ENCODE results near the gene PRSS57. TPM values are rescaled to one million over a fixed set of nuclear protein-coding genes. Genes with fewer than 3 reads are reported as not detected.

Gene PRSS57
- total and polyA plus RNA-seq, 2 donors (not counting 1 experiment from before 2014, with no cell fraction given), result not detected

- no peak overlapping the region for H3K27ac Mint-ChIP-seq
- WGBS (ENCODE audit: insufficient coverage), result 90% methylated on average over 1 of the region's 3 CpGs
Observed at GRCh38 chr19:715347-715746, 20.1 kb upstream of the PRSS57 start.

GRCh38 chr19:711254-711653 lies 16.0 kb upstream of the PRSS57 start:
- CTCF ChIA-PET, result no interaction called here
- Histone ChIP-seq H3K9ac (ENCODE audit: low read length) (no peak overlapping the region), H3K4me1 (ENCODE audit: control insufficient read depth in 2 of 2, insufficient read depth in 2 of 2, low read length in 2 of 2) (no peaks in the 10 kb centered on the region), H3K27me3 (replicated peaks in 1 of 4; ENCODE audit: control extremely low read depth in 1 of 4, control insufficient read depth in 3 of 4, insufficient read depth in 4 of 4, low read length in 3 of 4) (peaks cover 0 to 32% (median 4%) of the 10 kb centered on the region in 4 experiments), H3K4me3 (ENCODE audit: control extremely low read depth in 1 of 5, extremely low read depth in 1 of 5, insufficient read depth in 1 of 5, low read depth in 2 of 5, low read length in 4 of 5) (no peak overlapping the region), H3K4me2 (replicated peaks; ENCODE audit: low read depth, low read length, poor library complexity, severe bottlenecking) (no peak overlapping the region), H2AFZ (ENCODE audit: insufficient read depth, low read depth, low read length, poor library complexity, severe bottlenecking) (no peak overlapping the region), H4K20me1 (ENCODE audit: control insufficient read depth, insufficient read depth, low read length, poor library complexity, severe bottlenecking) (no peaks in the 10 kb centered on the region), H3K27ac (ENCODE audit: low read length in 2 of 2) (no peak overlapping the region), H3K9me3 (ENCODE audit: control extremely low read depth in 1 of 3, control insufficient read depth in 2 of 3, insufficient read depth in 1 of 3, low read length in 2 of 3) (peaks cover 2 to 29% (median 3%) of the 10 kb centered on the region in 3 donors), H3K36me3 (replicated peaks in 1 of 2; ENCODE audit: control extremely low read depth in 1 of 2, control insufficient read depth in 1 of 2, extremely low read depth in 1 of 2, insufficient read depth in 2 of 2, low read length in 1 of 2) (no peaks in the 10 kb centered on the region), H3K79me2 (ENCODE audit: control insufficient read depth, insufficient read depth, low read length) (no peaks in the 10 kb centered on the region)
- Mint-ChIP-seq H3K4me1 (no peaks in the 10 kb centered on the region), H3K4me3 (no peak overlapping the region), H3K27ac (no peak overlapping the region), H3K27me3 (peaks cover 31% of the 10 kb centered on the region), H3K9me3 (ENCODE audit: insufficient read depth) (peaks cover 8% of the 10 kb centered on the region)
- intact Hi-C loops (cut with micrococcal nuclease), result no loop called here
- WGBS (ENCODE audit: insufficient coverage), result 76% methylated on average over 2 of the region's 8 CpGs
- no peak for DNase-seq
- no peak for TF ChIP-seq CTCF (IDR thresholded peaks at IDR 0.05)
- no peak for TF ChIP-seq EZH2 (IDR thresholded peaks at IDR 0.05; ENCODE audit: borderline replicate concordance, insufficient read depth, low read depth, low read length, poor library complexity, severe bottlenecking)
- POLR2A ChIA-PET, result no interaction called here
- no peak for ATAC-seq (ENCODE audit: low read depth)

More at GRCh38 chr19:715347-715746, 20.1 kb upstream of the PRSS57 start:
- Histone ChIP-seq H3K4me1 (ENCODE audit: control insufficient read depth in 2 of 2, insufficient read depth in 2 of 2, low read length in 2 of 2) (peaks cover 5 to 6% of the 10 kb centered on the region in 2 donors), H3K9me3 (ENCODE audit: control extremely low read depth in 1 of 3, control insufficient read depth in 2 of 3, insufficient read depth in 1 of 3, low read length in 2 of 3) (peaks cover 0 to 21% (median 3%) of the 10 kb centered on the region in 3 donors), H4K20me1 (ENCODE audit: control insufficient read depth, insufficient read depth, low read length, poor library complexity, severe bottlenecking) (no peaks in the 10 kb centered on the region), H3K27me3 (replicated peaks in 1 of 4; ENCODE audit: control extremely low read depth in 1 of 4, control insufficient read depth in 3 of 4, insufficient read depth in 4 of 4, low read length in 3 of 4) (peaks cover 0 to 24% (median 7%) of the 10 kb centered on the region in 4 experiments), H3K4me2 (replicated peaks; ENCODE audit: low read depth, low read length, poor library complexity, severe bottlenecking) (no peak overlapping the region), H2AFZ (ENCODE audit: insufficient read depth, low read depth, low read length, poor library complexity, severe bottlenecking) (no peak overlapping the region), H3K36me3 (replicated peaks in 1 of 2; ENCODE audit: control extremely low read depth in 1 of 2, control insufficient read depth in 1 of 2, extremely low read depth in 1 of 2, insufficient read depth in 2 of 2, low read length in 1 of 2) (no peaks in the 10 kb centered on the region), H3K27ac (ENCODE audit: low read length in 2 of 2) (no peak overlapping the region), H3K4me3 (ENCODE audit: control extremely low read depth in 1 of 5, extremely low read depth in 1 of 5, insufficient read depth in 1 of 5, low read depth in 2 of 5, low read length in 4 of 5) (no peak overlapping the region), H3K79me2 (ENCODE audit: control insufficient read depth, insufficient read depth, low read length) (no peaks in the 10 kb centered on the region), H3K9ac (ENCODE audit: low read length) (no peak overlapping the region)
- ChIA-PET CTCF (no interaction called here), POLR2A (no interaction called here)
- Mint-ChIP-seq H3K9me3 (ENCODE audit: insufficient read depth) (peaks cover 6% of the 10 kb centered on the region), H3K4me1 (no peaks in the 10 kb centered on the region), H3K4me3 (no peak overlapping the region), H3K27me3 (peaks cover 29% of the 10 kb centered on the region)
- no peak for DNase-seq
- no peak for ATAC-seq (ENCODE audit: low read depth)
- intact Hi-C loops (cut with micrococcal nuclease), result no loop called here
- TF ChIP-seq EZH2 (IDR thresholded peaks at IDR 0.05; ENCODE audit: borderline replicate concordance, insufficient read depth, low read depth, low read length, poor library complexity, severe bottlenecking) (no peak), CTCF (IDR thresholded peaks at IDR 0.05) (no peak)

Data from B cell (primary cell).